ENCODE results near the gene CYSRT1.
A peak's percentile ranks its signal among the peaks of the same experiment; 100 is the strongest.

Gene CYSRT1

DNA sequence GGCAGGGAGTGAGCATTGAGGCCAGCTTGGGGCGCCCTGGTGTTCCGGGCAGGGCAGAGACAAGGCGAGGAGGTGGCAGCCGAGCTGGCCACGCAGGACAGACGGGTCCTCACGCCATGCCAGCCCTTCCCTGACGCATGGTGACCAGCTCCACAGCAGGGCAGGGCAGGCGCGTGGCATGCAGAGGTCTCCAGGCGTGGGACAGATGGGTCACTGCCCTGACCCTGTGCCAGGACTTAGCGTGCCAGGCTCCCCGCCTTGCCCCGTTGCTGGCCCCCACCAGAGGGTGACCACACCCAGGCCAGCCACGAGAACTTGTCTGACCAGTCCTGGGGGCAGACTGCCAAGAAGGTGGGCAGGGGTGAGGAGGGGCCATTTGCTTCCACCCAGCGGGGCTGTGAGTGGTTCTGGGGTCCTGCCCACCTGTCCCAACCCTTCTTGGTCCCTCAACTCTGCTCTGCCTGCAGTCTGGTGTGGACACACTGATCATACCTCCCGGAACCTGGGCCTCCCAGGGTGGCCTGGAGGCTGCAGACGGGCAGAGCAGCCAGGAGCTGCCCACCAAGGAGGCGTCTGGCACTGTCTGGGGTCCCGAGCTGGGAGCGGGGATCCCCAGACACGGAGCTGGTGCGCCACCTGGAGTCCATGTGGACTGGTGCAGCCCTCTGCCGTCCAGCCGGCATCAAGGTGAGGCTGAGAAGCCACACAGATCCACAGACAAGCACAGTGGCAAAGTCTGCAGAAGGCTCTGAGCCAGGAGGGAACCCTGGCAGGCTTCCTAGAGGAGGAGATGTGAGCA is 2.3 kb downstream of the CYSRT1 start, which contains the start of gene RNF224:
TSS of gene RNF224 (plus strand) at position 449 of the 799 bp plus-strand sequence. CDS start 834 bp downstream, outside the sequence.
- DNase-seq (peak; percentile 89), ATAC-seq (peak; percentile 55)

DNA sequence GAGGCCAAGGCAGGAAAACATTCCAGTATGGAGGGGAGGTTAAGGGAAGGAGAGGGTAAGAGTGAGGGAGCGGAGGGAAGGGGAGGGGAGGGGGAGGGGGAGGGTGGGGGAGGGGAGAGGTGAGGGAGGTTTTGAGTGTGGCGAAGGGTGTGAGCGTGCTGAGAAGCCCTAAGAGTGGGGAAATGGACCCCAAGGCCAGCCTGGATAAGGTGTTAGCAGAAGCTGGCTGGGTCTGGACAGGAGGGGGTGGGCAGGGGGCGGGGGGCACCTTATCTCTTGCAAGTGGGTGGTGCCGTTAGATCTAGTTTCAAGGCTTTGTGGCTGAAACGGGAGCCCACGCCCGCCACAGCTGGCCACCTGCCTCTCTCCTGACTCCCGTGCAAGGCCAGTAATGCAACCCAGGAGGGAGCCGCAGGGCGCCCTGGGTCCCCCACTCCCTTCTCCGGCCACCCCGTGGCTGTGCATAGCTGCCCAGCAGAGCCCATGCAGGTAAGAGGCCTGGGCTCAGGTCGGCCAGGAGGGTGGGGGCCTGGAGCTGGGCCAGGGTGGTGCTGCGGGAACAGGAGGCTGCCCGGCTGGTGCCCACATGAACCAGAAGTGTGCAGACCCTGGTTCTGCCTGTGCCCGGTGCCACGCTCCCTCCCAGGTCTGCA is 3.0 kb downstream of the CYSRT1 start:
- ATAC-seq (no peak), DNase-seq (no peak)

DNA sequence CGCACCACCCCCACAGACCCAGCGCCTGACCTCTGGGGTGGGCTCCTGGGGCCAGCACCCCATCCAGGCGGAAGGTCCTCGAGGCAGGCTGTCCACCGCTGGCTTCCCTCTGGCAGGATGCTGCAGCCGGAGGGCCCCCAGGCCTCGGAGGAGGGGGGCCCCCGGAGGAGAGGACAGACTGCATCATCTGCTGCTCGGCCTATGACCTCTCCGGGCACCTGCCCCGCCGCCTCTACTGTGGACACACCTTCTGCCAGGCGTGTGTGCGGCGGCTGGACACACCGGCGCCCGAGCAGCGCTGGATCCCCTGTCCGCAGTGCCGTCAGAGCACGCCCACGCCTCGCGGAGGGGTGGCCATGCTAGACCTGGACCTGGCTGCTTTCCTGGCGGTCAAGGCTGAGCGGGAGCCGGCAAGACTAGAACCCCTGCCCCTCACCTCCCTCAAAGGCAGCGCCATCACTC is 3.6 kb downstream of the CYSRT1 start:
- no peak for DNase-seq
- ATAC-seq: no peak

DNA sequence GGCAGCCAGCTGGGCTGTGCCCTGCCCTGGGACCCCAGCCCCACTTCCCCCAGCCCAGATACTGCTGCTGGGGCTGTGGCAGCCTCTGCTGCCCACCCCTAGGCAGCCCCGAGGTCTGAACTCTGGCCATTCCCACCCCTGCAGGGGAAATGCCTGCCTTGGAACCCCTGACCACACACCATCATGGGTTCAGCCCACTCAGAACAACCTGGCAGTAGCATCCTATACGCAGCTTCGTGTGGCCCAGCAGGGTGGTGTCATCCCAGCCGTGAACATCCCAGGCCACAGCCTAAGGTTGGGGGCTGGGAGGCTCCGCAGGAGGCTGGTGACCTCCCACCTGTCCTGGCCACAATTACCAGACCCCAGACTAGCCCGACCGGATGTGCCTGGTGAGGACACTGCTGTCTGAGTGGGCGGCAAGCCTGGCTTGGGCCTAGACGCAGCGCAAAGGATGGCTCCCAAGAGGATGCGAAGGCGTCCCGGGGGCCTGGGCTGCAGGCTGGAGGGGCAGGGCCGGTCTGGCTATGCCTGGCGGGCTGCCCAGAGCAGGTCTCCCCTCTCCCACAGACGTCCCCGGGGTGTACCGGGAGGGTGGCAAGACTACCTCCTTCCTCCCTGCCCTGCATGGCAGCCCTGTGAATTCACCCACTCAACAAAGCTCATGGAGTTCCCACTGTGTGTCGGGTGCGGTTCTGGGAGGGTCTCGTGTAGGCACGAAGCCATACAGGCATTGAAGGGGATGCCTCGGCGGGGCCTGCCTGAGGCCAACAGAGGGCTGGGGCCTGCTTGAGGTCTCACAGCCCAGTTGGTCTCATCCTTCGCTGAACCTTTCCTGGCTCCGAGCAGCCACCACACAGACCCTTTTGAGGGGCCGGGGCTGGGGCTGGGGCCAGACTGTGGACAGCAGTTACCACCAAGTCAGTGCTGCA is 4.3 kb downstream of the CYSRT1 start:
- ATAC-seq: no peak
- no peak for DNase-seq

DNA sequence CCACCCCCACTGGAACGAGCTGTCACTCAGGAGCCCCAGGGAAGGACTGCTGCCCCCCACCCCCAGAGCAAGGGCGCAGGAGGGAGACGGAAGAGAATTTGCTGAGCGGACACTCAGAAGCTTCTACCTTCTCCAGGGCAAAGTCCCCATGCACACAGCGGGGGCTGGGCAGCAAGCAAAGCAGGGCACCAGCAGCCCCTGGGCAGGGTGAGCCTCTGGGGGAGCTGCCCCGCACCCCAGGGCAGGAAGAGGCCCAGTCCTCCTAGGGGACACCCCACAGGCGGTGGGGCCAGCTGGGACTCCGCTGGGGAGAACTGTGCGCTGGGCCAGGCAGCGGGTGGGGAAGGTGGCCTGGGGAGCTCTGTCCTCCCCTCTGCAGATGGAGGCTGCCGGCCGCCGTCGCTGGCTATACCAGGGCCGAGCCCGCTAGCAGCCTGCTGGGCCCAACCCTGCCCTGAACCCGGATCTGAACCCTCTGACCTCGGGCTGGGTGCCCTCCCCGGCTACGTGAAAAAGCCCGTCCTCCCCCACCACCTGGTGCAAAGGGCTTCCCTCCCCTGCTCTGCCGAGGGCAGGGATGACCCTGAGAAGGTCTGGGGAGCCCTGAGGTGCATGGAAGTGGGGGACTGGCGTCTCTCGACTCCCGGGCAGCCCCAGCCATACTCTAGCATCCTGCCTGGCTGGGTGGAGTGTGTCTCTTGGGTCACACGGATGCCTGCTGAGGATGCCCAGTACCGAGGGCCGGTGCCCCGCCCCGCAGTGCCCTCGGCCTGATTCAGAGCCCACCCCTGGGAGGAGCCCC is 5.1 kb downstream of the CYSRT1 start:
- ATAC-seq (no peak), DNase-seq (no peak)

DNA sequence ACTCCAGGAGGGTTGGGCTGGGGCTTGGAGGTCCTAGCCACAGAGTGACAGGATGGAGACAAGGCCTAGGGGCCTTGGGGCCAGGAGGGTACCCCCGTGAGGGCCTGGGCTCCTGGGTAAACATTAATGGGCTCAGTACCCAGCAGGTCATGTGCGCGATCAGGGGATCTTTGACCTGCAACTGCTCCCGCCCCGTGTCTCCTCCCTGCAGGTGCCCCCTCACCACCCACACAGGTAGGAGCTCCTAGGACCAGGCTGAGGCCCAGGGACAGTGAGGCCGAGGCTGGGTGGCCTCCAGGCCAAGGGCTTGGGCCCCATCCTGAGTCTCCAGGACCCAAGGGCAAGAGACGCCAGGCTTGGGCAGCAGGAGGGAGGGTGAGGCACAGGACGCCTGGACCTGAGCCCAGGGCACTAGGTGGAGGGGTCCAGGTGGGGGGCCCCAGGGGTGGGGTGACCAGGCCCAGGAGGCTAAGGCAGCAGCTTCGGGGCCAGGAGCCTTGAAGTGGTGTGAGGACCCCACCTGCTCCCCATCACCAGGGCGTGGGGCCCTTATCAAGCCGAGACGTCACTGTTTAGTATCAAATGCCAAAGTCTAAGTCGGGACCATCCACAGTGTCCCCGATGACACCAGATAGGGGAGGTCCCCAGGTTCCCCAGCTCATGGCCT is 5.9 kb downstream of the CYSRT1 start, which contains the start of gene SLC34A3:
TSS of gene SLC34A3 (plus strand) at position 197 of the 667 bp plus-strand sequence. CDS start 802 bp downstream, outside the sequence.
- no peak for ATAC-seq
- DNase-seq: no peak

DNA sequence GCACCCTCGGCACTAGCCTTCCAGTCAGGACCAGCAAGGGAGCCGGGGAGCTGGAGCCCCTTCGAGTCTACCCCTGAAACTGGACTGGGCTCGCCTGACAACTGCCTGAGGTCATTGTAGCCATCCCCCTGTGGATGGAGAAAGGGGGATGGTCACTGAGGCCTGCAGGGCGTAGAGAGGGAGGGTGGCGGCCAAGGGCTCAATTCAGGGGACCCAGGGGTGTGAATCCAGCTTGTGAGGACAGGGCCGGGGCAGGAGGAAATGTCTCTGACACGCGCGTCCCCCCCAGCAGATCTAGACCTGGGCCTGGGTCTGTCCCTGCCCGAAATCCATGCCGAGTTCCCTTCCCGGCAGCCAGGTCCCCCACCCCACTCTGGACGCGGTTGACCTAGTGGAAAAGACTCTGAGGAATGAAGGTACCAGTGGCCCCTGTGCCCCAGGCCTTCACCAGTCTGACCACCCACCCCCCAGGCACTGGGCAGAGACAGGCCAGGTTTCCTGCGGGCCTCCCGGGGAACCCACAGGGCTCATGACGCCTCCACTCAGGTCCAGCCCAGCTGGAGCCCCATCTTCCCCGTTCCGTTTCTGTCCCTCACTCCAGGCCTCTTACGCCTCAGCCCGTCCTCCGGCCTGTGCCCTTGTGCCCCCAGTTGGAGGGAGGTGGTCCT is 6.5 kb downstream of the CYSRT1 start:
- no peak for ATAC-seq

DNA sequence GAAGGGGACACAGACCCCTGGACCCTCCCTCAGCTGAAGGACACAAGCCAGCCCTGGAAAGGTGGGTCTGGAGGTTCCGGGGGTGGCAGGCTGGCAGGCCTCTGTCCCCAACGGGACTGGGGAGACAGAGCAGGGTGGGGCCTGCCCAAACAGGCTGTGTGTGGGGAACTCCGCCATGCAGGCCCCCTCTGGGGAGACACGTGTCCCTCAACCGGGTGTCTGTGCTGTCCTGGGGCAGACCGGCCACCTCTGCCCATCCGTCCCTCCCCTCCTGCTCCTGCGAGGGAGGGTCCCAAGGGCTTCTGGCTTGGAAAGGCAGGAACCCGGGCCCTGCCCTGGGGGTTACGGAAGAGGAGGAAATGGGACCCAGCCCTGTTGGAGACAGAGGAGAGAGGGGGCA is 7.1 kb downstream of the CYSRT1 start:
- ATAC-seq (no peak), DNase-seq (no peak)

More for the DNA sequence above, 6.5 kb downstream of the CYSRT1 start:
- DNase-seq: no peak

DNA sequence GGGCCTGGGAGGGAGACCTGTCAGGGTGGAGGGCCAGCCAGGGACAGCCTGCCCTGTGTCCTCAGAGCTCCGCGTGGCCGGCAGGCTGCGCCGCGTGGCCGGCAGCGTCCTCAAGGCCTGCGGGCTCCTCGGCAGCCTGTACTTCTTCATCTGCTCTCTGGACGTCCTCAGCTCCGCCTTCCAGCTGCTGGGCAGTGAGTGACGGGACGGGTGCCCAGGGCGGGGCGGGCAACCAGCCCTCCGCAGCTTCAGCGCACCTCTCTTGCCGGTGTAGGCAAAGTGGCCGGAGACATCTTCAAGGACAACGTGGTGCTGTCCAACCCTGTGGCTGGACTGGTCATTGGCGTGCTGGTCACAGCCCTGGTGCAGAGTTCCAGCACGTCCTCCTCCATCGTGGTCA is 7.5 kb downstream of the CYSRT1 start:
- ATAC-seq (no peak), DNase-seq (no peak)

DNA sequence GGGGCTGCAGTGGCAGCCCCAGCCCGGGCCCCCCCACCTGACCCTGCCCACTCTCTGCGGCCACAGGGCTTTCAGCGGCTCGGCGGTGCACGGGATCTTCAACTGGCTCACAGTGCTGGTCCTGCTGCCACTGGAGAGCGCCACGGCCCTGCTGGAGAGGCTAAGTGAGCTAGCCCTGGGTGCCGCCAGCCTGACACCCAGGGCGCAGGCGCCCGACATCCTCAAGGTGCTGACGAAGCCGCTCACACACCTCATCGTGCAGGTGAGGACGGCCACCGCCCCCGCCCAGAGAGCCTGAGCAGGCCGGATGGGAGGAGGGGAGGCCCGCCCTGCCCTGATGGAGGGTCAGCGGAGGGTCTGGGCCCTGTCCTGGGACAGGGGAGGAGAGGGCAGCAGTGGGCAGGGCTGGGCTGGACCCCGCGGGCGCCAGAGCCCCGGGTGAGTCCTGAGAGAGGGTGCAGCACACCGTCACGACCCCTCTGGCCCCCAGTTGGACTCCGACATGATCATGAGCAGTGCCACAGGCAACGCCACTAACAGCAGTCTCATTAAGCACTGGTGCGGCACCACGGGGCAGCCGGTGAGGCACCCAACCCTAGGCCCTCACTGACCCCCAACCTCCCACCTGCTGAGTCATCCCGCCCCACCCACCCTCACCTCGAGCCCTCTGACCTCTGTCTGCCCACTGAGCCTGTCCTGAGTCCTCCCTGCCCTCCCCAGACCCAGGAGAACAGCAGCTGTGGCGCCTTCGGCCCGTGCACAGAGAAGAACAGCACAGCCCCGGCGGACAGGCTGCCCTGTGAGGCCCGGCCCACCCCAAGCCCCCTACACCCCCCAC is 8.4 kb downstream of the CYSRT1 start:
- ATAC-seq (no peak), DNase-seq (no peak)

DNA sequence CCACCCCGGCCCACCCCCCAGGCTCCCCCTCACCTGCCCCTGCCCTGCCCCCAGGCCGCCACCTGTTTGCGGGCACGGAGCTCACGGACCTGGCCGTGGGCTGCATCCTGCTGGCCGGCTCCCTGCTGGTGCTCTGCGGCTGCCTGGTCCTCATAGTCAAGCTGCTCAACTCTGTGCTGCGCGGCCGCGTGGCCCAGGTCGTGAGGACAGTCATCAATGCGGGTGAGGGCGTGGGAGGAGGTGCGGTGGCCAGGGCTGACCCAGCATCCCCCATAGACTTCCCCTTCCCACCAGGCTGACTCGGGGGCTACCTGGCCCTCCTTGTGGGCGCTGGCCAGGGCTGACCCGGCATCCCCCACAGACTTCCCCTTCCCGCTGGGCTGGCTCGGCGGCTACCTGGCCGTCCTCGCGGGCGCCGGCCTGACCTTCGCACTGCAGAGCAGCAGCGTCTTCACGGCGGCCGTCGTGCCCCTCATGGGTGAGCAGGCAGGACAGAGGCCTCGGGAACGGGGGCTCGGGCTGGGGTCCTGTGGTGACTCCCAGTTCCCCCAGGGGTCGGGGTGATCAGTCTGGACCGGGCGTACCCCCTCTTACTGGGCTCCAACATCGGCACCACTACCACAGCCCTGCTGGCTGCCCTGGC is 9.2 kb downstream of the CYSRT1 start:
- DNase-seq (no peak), ATAC-seq (no peak)

DNA sequence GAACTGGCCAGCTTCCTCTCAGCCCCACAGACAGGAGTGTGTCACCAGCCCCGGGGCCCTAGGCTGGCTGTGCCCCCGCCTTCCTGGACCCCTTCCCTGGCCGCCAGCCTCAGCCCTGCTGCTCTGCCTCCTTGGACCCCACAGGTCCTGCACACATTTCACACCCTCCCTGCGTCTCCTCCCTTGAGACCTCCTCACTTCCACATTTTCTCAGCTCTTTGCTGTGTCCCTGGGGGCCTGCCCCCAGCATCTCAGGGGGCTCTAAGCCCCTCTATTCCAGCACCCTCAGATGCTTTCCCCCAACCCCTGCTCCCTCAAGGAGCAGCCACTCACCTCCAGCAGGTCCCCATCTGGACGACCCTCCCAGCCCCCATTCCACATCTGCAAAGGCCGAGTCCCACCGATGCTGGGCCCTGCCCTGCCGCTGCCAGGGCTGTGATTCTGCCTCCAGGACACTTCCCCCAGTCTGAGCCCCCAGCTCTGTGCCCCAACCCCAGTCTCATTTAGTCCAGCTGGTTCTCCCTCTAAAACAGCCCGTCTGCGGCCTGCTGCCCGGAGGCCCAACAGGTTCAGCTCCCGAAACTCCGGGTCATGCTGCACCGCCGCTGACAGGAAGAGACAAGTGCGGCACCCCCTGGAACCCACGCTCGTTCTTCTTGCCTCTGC is 9.9 kb downstream of the CYSRT1 start:
- DNase-seq (no peak), ATAC-seq (no peak)

DNA sequence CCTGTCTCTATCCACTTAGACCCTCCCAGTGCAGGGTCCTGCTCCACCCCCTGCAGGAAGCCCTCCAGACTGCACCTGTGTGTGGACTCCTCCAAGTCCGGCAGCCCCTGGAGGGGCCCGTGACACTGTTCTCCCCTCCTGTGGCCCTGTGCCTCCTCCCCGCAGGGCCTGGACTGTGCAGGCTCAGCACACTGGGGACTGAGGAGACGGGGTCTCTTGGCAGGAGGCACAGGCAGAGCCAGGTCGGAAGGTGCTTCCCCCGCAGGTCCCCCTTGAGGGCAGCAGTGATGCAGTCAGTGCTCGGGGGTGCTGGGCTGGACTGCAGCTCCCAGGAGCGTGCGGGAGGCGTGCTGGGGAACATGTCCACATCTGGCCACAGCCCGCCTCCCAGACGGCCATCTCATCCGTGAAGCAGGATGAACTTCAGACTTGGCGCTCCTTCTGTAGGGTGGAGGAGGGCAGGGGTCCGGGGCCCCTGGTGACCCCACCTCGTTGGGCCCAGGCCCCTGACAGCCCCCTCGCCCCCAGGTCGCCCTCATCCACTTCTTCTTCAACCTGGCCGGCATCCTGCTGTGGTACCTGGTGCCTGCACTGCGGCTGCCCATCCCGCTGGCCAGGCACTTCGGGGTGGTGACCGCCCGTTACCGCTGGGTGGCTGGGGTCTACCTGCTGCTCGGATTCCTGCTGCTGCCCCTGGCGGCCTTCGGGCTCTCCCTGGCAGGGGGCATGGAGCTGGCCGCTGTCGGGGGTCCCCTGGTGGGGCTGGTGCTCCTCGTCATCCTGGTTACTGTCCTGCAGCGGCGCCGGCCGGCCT is 10.7 kb downstream of the CYSRT1 start:
- ATAC-seq (no peak), DNase-seq (no peak)

DNA sequence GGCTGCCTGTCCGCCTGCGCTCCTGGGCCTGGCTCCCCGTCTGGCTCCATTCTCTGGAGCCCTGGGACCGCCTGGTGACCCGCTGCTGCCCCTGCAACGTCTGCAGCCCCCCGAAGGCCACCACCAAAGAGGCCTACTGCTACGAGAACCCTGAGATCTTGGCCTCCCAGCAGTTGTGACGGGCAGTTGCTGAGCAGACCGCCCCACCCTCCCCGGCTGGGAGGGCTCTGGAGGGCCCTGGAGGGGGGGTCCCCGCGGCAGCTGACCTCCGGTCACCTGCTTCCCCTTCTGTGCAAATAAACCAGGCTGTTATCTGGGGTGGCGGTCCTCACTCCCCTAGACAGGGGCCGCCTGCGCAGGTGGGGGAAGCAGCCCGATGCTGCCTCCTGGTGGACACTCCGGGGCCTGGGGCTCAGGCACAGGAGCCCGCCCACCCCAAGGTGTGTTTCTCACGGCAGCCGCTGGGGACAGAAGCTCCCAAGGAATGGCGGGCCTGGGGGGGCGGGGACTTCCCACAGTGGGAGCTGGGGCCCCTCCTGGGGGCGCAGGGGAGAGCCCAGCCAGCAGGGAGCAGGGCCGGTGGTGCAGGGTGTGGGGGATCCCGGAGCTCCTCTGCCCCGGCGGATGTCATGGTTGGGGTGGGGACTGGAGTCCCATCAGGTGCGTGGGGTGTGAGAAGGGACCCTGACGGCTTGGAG is 11.4 kb downstream of the CYSRT1 start:
- peak; percentile 38 for ATAC-seq

DNA sequence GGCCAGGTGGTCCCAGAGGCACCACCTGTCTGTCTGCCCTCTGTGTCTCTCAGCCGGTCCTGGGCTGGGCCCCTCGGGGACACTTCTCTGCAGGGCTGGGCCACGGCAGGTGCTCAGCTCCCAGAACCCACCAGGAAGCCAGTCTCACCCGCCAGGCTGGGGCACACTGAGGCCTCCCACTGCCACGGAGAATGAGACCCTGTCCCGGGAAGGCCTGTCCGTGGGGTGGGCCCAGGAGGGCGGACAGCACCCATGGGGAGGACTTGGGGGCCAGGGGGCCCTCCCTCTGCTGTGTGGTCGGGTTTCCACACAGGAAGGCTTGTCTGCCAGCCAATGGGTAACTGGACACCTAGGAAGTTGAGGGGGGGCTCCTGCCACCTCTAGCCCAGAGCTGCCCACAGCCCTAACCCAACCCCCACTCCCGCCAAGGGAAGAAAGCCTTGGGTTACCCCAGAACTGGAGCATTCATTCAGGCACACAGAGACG is 12.0 kb downstream of the CYSRT1 start:
- no peak for ATAC-seq
- DNase-seq: no peak

More for the DNA sequence above, 11.4 kb downstream of the CYSRT1 start:
- DNase-seq: peak; percentile 97
